ENCODE results near the gene ZNF106.

GRCh38 chr15:42375941-42376340 is 115.0 kb downstream of the ZNF106 start:
- TF ChIP-seq CTCF (IDR thresholded peaks at IDR 0.05) (no peak), POLR2A (IDR thresholded peaks at IDR 0.05) (no peak)
